ENCODE data around the gene SLC6A3. TPM values are rescaled to one million over a fixed set of nuclear protein-coding genes. Genes with fewer than 3 reads are reported as not detected.
"Not testable (repeated sequence)": the region's sequence is repeated elsewhere in the genome, so short reads cannot be mapped to it uniquely, and the experiment has no call there.

The SLC6A3 gene
- total and polyA plus RNA-seq, 3 donors from 2014 or later = 0.55 to 1.5 (median 0.83) TPM

DNA sequence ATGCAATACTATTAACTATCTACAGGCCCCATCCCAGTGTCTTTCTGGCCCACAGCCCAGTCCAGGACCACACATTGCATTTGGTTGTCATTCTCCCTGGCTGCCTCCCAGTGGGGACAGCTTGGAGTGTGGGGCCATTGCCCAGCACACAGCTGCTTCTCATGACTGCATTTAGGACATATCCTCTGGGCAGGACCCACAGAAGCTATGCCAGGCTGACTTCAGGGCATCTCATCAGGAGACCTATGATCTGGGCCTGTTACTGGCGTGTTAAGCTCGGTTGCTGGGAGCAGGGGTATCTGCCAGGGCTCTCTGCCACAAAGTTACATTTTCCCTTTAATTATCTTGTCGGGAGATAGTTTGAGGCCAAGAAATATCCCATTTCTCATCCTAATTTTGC, 68.3 kb downstream of the SLC6A3 start:
- no peak overlapping the region for H3K4me3 ChIP-seq
- WGBS, 2 donors = 39 to 47% methylated on average over 3 of the region's 3 CpGs
- DNase-seq = no peak
- intact Hi-C loops (cut with DNase I; ENCODE audit: low total_unique reads) = no loop called here
- no peak overlapping the region for H3K27ac ChIP-seq
- no peaks in the 10 kb centered on the region for H3K9me3 ChIP-seq
- no peaks in the 10 kb centered on the region for H3K27me3 ChIP-seq
- H3K36me3 ChIP-seq (ENCODE audit: low read depth, missing control alignments) = no peaks in the 10 kb centered on the region
- no peaks in the 10 kb centered on the region for H3K4me1 ChIP-seq
- TF ChIP-seq POLR2A (IDR thresholded peaks at IDR 0.05) = no peak
- TF ChIP-seq, protein P1, sequence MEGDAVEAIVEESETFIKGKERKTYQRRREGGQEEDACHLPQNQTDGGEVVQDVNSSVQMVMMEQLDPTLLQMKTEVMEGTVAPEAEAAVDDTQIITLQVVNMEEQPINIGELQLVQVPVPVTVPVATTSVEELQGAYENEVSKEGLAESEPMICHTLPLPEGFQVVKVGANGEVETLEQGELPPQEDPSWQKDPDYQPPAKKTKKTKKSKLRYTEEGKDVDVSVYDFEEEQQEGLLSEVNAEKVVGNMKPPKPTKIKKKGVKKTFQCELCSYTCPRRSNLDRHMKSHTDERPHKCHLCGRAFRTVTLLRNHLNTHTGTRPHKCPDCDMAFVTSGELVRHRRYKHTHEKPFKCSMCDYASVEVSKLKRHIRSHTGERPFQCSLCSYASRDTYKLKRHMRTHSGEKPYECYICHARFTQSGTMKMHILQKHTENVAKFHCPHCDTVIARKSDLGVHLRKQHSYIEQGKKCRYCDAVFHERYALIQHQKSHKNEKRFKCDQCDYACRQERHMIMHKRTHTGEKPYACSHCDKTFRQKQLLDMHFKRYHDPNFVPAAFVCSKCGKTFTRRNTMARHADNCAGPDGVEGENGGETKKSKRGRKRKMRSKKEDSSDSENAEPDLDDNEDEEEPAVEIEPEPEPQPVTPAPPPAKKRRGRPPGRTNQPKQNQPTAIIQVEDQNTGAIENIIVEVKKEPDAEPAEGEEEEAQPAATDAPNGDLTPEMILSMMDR (IDR thresholded peaks at IDR 0.05) = no peak

DNA sequence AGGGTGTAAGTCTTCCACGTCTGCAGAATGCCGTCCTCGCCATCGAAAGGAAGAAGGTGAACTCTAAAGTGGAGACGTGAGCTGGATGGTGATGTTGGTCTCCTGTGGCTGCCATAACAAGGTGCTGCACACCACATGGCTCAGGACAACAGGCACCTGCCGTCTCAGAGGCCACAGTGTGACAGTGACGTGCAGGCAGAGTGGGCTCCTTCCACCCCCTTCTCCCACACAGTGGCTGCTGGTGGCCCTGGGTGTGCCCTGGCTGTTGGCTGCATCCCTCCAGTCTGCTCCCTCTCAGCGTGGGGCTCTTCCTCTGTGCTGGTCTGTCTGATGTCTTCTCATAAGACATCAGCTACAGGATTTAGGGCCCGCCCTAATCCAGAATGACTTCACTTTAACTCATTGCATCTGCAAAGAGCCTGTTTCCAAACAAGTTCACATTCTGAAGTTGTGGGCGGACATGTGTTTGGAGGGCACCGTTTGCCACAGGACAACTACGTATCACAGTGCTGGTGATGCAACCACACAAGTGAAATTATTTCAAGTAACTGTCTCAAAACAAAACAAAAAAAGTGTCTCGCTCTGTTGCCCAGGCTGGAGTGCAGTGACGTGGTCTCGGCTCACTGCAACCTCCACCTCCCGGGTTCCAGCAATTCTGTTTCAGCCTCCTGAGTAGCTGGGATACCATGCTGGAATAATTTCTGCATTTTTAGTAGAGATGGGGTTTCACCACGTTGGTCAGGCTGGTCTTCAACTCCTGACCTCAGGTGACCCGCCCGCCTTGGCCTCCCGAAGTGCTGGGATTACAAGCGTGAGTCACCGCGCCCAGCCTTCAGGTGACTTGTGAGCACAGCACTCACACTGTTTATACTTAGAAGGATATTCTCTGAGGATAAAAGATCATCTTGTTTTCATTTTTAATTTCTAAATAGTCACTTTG, 69.1 kb downstream of the SLC6A3 start:
- H3K27me3 ChIP-seq = no peaks in the 10 kb centered on the region
- no peak for DNase-seq
- H3K9me3 ChIP-seq = no peaks in the 10 kb centered on the region
- H3K4me1 ChIP-seq = no peaks in the 10 kb centered on the region
- intact Hi-C loops (cut with DNase I; ENCODE audit: low total_unique reads) = no loop called here
- H3K4me3 ChIP-seq = no peak overlapping the region
- WGBS, 2 donors = 84 to 86% methylated on average over 23 of the region's 23 CpGs
- TF ChIP-seq, protein P1 (IDR thresholded peaks at IDR 0.05) = no peak
- TF ChIP-seq POLR2A (IDR thresholded peaks at IDR 0.05) = no peak
- no peaks in the 10 kb centered on the region for H3K36me3 ChIP-seq (ENCODE audit: low read depth, missing control alignments)
- no peak overlapping the region for H3K27ac ChIP-seq

DNA sequence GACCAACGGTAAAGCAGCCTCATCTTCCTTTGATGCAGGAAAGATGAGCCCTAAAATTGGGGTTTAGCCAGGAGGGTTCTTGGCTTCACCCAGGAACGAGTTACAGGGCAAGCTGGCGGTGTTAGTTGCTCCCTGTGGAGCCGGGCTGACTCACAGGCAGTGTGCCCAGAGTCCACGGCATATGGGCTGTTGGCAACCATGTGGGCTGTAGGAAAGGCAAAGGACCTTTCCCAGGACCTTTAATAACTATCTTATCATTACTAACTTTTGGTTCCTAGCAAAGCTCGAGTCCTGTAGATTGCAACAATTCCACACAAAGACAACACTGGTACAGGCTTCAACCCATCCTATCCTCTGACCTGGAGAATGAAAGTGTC, 70.6 kb downstream of the SLC6A3 start:
- 58 to 67% methylated on average over 6 of the region's 6 CpGs for WGBS, 2 donors
- Histone ChIP-seq H3K4me1 (no peaks in the 10 kb centered on the region), H3K36me3 (ENCODE audit: low read depth, missing control alignments) (no peaks in the 10 kb centered on the region), H3K4me3 (no peak overlapping the region), H3K9me3 (no peaks in the 10 kb centered on the region), H3K27me3 (no peaks in the 10 kb centered on the region), H3K27ac (no peak overlapping the region)
- TF ChIP-seq, protein P1 (IDR thresholded peaks at IDR 0.05) = no peak
- TF ChIP-seq POLR2A (IDR thresholded peaks at IDR 0.05) = no peak
- intact Hi-C loops (cut with DNase I; ENCODE audit: low total_unique reads) = no loop called here
- no peak for DNase-seq

- Histone ChIP-seq H3K4me1 (no peaks in the 10 kb centered on the region), H3K9me3 (no peaks in the 10 kb centered on the region), H3K27me3 (no peaks in the 10 kb centered on the region), H3K4me3 (no peak overlapping the region), H3K36me3 (ENCODE audit: low read depth, missing control alignments) (no peaks in the 10 kb centered on the region), H3K27ac (no peak overlapping the region)
- no peak for DNase-seq
- WGBS, 2 donors = 70 to 76% methylated on average over 6 to 9 of the region's 9 CpGs
- TF ChIP-seq, protein P1 (IDR thresholded peaks at IDR 0.05) = no peak
- no peak for TF ChIP-seq POLR2A (IDR thresholded peaks at IDR 0.05)
- intact Hi-C loops (cut with DNase I; ENCODE audit: low total_unique reads) = no loop called here
Measured at GRCh38 chr5:1374030-1374678, 71.1 kb downstream of the SLC6A3 start.

DNA sequence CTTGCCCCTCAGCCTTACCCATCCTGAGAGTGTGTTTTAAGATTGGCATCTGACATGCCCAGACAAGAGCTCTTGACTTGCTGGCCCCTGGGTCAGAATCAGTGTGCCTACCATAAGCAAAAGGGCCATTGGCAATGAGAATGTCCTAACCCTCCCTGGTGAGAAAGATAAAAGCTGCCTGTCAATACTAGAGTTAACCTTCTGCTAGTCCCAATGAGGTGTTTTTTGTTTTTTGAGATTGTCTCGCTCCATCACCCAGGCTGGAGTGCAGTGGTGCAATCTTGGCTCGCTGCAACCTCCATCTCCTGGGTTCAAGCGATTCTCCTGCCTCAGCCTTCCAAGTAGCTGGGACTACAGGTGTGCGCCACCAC, 73.3 kb downstream of the SLC6A3 start:
- H3K27ac ChIP-seq; H3K4me1 ChIP-seq; H3K36me3 ChIP-seq (ENCODE audit: low read depth, missing control alignments); H3K9me3 ChIP-seq; H3K4me3 ChIP-seq; DNase-seq; H3K27me3 ChIP-seq; intact Hi-C loops (cut with DNase I; ENCODE audit: low total_unique reads): not testable (repeated sequence)
- 91 to 97% methylated on average over 4 of the region's 4 CpGs for WGBS, 2 donors

Measured in testis (tissue), 3 donors.